Activated CD4-positive, alpha-beta T cell treated with anti-CD3 and anti-CD28 coated beads, Interleukin-2, Interleukin-4, amounts not matched to agents 100 ng/mL and 50 ng/mL, durations not matched to agents 16 hours and 8 hours (primary cell): Measurements from ENCODE around the gene TEX264.
"Not testable (repeated sequence)": the region's sequence is repeated elsewhere in the genome, so short reads cannot be mapped to it uniquely, and the experiment has no call there.

Source experiments
- DNase-seq: peaks from one replicate; pipeline ENCODE4 v3.0.0-alpha.2; 2020; ENCODE audit warnings: low spot score

The TEX264 gene, protein sequence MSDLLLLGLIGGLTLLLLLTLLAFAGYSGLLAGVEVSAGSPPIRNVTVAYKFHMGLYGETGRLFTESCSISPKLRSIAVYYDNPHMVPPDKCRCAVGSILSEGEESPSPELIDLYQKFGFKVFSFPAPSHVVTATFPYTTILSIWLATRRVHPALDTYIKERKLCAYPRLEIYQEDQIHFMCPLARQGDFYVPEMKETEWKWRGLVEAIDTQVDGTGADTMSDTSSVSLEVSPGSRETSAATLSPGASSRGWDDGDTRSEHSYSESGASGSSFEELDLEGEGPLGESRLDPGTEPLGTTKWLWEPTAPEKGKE

GRCh38 chr3:51670823-51671733 lies at the start of gene TEX264:
Gene TEX264, plus strand, starts transcription at chr3:51671252. Its CDS starts 3,053 bp downstream, at chr3:51674305.
- DNase-seq, result peak; percentile 92

- DNase-seq, result no peak
These were observed 48.6 kb upstream of the TEX264 start for GRCh38 chr3:51622413-51622812.

DNA sequence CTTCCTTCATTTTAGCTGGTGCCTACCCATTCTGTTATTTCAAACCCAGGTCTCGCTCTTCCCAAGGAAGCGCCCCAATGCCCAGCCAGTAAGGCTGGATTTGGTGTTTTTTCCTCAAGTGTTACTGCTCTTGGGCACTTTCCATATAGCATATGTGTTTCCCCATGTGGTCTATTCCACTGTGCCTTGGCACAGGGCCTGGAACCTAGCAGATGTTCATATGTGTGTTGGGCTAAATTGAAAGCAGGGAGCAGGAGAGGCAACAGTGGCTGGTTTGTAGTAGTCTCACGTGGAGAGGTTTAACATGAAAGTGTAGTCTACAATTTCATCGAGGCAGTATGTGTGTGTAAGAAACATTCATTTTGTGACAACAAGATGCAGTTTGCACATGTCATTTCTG lies 48.2 kb upstream of the TEX264 start:
- no peak for DNase-seq

GRCh38 chr3:51630513-51630912 lies 40.5 kb upstream of the TEX264 start:
- no peak for DNase-seq

DNA sequence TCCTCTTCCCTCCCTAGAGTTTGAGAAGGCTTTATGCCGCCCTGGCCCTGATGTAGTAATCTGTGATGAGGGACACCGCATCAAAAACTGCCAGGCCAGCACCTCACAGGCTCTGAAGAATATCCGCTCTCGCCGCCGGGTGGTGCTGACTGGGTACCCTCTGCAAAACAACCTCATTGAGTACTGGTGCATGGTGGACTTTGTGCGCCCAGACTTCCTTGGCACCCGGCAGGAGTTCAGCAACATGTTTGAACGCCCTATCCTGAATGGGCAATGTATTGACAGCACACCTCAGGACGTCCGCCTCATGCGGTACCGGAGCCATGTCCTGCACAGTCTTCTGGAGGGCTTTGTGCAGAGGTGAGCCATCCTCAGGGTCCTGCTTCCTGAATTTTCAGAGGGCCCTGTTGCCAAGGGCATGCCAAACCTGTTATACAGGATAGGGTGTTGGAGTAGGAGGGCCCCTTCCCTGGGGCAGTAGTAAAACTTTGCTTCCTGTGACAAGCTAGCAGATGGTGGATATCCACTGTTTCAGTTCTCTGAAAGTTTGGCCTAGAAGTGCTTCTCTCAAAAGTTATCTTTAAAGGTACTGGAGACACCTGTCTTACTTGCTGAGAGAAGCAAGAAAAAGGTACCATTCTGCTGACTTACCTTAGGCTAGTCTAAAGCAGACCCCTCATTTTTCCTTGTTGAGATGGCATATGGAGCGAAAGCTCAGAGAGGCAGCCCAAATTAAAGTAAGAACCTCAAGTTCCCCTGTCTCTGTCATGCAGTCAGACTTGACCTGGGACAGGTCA lies 33.7 kb upstream of the TEX264 start:
- DNase-seq, result no peak

DNA sequence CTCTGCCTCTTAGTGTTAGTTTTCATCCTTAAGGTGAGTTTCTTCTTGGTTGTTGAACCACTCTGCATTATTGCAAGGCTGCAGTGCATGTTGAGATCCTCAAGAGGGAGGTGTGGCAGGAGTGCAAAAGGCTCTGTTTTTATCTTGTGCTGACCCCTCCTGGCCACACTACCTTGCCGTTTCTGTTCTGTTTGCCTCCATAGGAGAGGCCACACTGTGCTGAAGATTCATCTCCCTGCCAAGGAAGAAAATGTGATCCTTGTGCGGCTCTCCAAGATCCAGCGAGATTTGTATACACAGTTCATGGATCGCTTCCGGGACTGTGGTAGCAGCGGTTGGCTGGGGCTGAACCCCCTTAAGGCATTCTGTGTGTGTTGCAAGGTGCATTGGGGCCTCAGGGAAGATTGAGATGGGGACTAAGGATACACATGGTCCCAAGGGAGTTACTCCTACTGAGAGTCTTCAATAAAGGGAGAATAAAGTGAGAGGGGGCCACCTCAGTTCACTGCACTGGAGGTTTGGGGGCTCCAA lies 33.0 kb upstream of the TEX264 start:
- peak; percentile 35 for DNase-seq

DNA sequence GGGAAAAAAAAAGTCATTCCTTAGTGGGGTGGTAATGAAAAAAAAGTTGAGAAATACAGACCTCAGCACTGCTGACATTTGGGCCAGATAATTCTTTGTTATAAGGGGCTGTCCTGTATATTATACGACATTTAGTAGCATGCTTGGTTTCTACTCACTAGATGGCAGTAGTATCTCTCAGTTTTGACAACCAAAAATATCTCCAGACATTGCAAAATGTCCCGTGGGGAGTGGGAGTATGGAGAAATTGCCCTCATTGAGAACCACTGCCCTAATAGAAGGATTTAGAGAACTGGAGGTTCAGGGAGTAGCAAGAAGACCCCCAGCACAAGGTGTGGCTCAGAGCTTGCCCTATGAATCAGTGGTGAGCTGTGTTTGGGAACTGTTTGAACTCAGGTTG lies 28.6 kb upstream of the TEX264 start:
- no peak for DNase-seq

GRCh38 chr3:51646091-51646490 lies 25.0 kb upstream of the TEX264 start:
- DNase-seq, result no peak

- DNase-seq, result not testable (repeated sequence)
These were observed 18.9 kb upstream of the TEX264 start for GRCh38 chr3:51652103-51652502.

DNA sequence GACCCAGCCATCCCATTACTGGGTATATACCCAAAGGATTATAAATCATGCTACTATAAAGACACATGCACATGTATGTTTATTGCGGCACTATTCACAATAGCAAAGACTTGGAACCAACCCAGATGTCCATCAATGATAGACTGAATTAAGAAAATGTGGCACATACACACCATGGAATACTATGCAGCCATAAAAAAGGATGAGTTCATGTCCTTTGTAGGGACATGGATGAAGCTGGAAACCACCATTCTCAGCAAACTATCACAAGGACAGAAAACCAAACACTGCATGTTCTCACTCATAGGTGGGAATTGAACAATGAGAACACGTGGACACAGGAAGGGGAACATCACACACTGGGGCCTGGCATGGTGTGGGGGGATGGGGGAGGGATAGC lies 17.6 kb upstream of the TEX264 start:
- not testable (repeated sequence) for DNase-seq

DNA sequence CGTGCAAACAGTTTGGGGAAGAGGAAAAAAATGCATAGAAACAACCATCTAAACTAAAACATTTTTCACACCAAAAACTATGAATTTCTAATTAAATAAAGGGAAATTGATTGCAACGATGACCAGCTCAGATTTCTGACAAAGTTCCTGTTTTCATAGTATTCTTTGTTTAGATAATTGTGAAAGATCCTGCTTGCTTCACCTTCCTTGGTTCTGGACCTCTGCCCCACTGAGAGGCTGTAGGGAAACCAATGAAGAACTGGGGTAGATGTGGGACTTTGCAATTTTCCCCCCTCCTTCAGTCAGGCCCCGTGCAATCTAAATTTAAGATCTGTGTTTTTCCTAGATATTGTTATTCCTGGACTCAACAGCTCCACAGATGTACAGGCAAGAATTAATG lies 13.8 kb upstream of the TEX264 start:
- DNase-seq, result no peak

DNA sequence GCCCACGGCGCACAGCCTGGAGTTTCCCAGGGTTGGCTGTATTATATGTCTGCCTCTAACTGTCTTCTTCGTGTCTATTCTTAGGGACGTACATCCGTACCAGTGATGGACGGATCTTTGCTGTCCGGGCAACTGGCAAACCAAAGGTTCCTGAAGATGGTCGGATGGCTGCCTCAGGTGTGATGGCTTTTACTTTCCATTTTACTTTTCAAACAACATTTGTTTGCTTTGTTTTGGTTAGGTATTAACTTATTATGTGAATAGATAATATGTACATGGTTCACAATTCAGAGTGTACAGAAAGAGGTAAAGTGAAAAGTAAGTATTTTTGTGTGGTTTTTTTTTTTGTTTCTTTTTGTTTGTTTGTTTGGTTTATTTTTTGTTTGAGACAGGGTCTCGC lies 11.1 kb upstream of the TEX264 start:
- no peak for DNase-seq

DNA sequence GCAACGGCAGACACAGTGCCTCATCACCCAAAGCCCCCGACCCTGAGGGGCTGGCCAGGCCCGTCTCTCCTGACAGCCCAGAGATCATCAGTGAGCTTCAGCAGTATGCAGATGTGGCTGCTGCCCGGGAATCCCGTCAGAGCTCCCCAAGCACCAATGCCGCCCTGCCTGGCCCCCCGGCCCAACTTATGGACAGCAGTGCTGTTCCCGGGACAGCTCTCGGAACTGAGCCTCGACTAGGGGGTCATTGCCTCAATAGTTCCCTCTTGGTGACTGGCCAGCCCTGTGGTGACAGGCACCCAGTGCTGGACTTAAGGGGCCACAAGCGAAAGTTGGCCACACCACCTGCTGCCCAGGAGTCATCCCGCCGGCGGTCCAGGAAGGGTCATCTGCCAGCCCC lies 8.6 kb upstream of the TEX264 start:
- DNase-seq, result no peak

GRCh38 chr3:51668756-51669155 lies 2.3 kb upstream of the TEX264 start:
- DNase-seq, result no peak

DNA sequence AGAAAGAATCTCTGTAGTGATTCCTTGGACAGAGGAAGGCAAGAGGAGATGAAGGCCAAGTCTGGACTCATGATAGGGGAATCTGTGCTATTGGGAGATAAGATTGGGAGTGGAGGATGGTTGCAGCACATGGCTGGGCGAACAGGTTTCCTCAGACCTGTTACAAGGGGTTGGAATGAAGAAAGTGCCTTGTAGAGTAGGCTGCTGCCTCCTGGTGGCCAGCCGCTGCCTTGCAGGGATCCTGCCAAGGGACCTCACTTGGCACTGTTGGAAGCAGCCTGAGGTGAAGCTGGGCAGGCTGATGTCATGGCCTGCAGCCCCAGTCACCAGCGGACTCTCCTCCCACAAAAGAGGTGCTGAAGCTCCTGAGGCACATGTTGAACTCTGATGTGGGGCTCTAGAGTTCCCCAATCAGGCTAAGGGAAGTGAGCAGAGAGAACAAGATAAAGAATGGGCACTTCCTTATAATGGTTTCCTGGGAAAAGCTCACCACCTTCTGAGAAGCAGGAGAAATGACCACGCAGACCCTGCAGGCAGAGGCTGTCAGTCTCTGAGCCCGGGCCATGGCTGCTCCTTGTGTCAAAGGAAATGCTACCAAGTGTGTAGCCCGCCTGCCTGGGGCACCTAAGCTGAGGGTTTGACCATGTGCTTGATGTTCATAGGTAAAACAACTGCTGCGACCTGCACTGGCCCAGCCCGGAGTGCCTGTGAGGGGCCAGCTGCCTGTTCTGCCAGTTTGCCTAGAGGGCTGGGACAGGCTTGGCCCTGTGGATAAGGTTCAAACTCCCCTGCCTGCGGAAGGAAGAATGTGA lies 1.6 kb upstream of the TEX264 start:
- peak; percentile 86 for DNase-seq

GRCh38 chr3:51670053-51670822 lies 814 bp upstream of the TEX264 start:
- no peak for DNase-seq

DNA sequence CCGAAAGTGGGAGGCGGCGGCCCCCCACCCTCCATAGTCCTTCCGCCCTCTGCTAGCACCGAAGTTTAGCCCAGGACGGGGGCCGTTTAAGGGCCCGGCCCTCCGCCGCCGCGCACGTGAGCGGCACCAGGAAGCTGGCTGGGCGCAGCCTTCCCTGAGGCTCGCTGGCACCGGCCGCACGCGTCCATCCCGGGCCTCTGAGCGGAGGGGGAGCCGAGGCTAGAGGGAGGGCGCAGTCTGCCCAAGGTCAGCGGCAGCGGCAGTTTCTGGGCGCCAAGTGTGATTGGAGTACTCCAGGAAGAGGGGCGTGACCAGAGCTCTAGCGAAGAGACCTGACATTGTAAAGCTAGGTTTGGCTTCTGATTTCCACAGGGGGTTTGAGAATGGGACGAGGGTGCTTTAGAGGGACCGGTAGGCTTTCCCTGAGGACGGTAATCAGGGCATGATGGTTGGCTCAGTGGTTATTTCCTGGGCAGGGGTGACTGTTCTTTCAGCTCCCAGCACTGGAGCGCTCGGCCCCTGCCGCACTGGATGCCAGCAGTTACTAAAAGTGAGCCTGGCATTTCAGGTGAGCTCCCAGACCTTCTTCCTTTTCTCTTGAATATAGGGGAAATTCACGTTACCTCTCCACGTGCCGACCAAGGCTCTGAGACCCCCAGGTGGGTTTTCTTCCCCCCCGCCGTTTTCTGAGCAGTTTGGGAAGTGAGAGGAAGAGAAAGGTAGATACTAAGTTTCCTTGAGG lies 853 bp downstream of the TEX264 start:
- peak; percentile 70 for DNase-seq

- no peak for DNase-seq
These were observed 2.2 kb downstream of the TEX264 start for GRCh38 chr3:51673181-51673801.
